Measurements from ENCODE around the gene KRTAP2-1.
"Not testable (repeated sequence)": the region's sequence is repeated elsewhere in the genome, so short reads cannot be mapped to it uniquely, and the experiment has no call there.

KRTAP2-1 gene

DNA sequence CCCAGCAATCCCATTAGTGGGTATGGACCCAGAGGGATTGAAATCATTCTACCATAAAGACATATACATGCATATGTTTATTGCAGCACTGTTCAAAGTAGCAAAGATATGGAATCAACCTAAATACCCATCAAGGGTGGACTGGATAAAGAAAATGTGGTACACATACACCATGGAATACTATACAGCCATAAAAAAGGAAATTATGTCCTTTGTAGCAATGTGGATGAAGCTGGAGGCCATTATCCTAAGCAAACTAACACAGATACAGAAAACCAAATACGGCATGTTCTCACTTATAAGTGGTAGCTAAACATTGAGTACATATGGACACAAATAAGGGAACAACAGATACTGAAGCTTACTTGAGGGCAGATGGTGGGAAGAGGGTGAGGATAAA is 10.4 kb upstream of the KRTAP2-1 start:
- DNase-seq (ENCODE audit: low spot score), result no peak

DNA sequence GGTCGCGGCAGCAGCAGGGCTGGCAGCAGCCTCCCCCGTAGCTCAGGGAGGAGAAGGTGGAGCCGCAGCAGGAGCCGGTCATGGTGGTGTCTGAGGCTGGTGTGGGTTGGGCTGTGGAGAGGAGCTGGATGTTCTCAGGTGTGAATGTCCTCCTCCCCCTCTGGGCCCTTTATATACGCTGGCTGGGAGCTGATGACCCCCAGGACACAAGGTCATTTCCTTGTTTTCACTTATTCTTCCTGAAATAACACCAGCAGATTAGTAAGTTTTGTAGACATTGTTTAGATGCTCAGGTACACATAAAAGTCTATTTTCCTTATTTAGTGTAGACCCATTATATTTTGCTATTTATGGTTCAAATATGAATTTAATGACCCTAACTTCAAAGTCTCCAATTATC is 8.0 kb upstream of the KRTAP2-1 start, which contains the start of gene KRTAP2-2:
KRTAP2-2 (minus strand) TSS at position 101 of the 400 bp plus-strand sequence; CDS start at position 82, 19 bp downstream.
- not testable (repeated sequence) for DNase-seq (ENCODE audit: low spot score)

DNA sequence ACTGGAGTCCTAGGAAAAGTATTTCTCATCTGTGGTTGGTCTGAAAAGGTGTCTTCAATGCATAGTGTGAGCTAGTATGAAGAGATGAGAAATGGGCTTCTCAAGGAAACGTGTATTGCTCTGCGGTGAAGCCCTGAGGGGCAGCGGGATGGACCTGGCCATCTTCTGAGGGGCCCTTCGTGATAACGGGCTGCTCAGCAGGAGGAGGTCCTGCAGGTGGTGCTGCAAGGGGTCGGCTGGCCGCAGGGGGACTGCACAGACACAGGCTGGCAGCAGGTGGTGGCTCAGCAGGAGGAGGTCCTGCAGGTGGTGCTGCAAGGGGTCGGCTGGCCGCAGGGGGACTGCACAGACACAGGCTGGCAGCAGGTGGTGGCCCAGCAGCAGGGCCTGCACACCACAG is 7.4 kb upstream of the KRTAP2-1 start:
- DNase-seq (ENCODE audit: low spot score), result not testable (repeated sequence)

DNA sequence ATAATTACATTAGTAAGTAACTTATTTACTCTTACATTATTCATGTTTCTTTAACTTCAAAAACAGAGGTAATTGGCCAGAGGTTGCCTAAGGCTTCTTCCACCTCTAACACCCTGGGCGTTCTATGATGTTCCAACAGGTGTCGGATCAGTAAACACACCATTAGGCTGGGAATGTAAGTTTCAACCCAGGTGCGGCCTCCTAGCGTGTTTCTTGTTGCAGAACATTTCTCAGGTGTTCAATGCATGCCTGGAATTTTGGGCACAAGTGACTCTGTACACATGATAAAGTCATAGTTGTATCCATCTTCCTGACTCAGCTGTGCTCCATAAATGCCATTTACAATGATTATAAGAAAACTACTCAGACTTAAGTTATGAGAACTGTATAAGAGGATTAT is 6.9 kb upstream of the KRTAP2-1 start:
- DNase-seq (ENCODE audit: low spot score), result no peak

DNA sequence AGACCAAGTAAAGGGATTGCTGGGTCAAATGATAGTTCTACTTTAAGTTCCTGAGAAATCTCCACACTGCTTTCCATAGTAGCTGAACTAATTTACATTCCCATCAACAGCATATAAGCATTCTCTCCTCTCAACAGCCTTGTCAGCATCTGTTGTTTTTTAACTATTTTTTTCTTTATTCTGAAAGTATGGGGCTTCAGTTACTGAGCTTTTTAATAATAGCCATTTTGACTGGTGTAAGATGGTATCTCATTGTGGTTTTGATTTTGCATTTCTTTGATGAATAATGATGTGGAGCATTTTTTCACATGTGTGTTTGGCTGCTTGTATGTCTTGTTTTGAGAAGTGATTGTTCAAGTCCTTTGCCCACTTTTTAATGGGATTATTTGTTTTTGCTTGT is 5.5 kb upstream of the KRTAP2-1 start:
- no peak for DNase-seq (ENCODE audit: low spot score)

DNA sequence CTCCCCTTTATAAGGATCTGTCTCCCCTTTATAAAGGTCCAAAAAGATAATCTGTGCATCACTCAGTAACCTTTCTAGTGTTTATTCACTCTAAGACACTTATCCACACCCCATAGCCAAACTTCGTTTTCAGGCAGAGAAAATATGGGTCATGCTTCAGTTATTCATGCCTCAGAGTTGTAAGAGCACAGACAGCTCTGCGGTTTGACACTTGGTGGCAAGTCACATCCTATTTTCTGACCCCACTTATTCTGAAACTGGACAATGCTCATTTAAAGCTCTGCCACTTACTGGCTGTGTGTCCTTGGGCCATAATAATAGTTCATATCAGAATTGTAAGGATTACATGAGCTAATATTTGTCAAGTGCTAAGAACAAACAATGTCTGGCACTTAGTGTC is 2.0 kb upstream of the KRTAP2-1 start:
- DNase-seq (ENCODE audit: low spot score), result no peak

DNA sequence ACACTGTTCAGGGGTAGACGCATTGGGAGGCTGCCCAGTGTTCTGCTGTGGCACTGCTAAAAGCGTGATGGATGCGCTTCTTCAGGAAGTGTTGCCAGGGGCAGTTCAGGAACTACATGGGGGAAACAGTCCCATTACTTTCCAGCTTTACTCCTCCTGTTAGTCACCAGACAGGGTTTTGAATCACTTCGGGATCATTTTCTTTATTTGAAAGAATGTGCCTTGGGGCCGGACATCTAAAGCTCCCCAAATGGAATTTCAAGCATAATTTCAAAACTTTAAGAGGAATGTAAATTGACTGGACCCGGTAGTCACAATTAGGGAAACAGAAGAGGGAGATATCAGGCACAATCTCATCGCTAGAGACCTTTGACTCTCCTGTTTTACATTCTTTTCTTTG is 1.3 kb upstream of the KRTAP2-1 start:
- no peak for DNase-seq (ENCODE audit: low spot score)

DNA sequence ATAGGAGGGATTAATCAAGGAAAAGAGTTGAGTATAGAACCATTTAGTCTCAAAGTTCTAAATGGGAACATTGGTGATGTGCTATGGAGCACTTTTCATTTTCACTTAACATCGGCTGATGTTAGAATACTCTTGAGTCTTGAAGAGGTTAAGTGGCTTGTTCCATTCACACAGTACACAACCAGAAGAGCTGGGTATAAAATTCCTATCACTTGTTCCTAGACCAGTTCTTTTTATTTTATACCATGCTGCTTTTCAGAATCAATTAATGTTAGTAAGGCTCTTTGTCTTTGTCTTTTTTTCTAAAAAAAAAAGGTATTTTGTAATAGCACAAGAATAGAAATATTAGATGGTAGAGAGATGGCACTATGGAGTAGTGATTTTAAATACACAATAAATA is 4.2 kb downstream of the KRTAP2-1 start:
- no peak for DNase-seq (ENCODE audit: low spot score)

DNA sequence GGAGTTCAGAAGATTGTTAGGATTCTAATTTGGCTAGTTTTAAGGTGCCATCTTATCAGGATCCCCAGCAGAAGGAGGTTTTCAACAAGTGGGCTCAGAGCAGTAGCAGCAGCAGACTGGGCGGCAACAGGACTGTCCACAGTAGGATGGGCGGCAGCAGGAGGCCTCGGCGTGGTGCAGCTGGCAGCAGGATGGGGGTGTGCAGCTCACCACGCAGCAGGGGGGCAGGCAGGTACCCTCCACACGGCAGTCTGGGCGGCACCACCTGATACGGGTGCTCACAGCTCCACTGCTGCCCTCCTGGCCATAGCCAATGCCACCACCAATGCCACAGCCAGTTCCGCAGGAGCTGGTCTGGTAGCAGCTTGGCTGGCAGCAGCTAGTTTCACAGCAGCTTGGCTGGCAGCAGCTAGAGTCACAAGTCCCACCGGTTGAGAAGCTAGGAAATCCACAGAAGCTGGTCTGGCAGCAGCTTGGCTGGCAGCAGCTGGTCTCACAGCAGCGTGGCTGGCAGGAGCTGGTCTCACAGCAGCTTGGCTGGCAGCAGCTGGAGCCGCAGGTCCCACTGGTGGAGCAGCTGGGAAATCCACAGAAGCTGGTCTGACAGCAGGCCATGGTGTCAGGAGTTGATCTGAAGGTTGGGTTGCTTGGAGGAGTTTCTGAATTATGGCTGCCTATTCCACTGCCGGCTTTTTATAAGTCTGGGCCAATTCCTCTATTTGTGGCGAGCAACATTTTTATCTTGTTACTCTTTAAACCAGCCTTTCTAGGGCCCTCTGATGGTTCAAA is 6.1 kb downstream of the KRTAP2-1 start, which contains the start of gene KRTAP1-1:
KRTAP1-1 (minus strand) TSS at position 668 of the 789 bp plus-strand sequence; CDS start at position 615, 53 bp downstream.
- DNase-seq (ENCODE audit: low spot score), result not testable (repeated sequence)

DNA sequence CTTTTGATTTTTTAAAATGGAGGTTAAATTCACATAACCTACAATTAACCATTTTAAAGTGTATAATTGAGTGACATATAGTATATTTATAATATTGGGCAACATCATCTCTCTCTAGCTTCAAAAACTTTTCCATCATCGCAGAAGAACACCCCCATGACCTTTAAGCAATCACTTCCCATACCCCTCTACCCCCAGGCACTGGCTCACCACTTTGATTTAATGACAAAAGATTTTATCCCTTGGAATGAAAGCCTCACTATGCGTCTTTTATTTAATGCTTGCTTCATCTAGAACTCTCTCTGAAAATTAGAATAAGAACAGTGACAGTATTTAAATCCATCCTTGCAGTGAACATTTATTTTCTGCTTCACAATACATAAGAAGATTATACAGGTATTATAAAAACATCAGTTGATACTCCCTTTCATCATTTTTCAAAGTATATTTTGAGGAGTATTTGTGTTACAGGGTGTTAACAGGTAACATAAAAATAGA is 9.2 kb downstream of the KRTAP2-1 start:
- DNase-seq (ENCODE audit: low spot score), result no peak

DNA sequence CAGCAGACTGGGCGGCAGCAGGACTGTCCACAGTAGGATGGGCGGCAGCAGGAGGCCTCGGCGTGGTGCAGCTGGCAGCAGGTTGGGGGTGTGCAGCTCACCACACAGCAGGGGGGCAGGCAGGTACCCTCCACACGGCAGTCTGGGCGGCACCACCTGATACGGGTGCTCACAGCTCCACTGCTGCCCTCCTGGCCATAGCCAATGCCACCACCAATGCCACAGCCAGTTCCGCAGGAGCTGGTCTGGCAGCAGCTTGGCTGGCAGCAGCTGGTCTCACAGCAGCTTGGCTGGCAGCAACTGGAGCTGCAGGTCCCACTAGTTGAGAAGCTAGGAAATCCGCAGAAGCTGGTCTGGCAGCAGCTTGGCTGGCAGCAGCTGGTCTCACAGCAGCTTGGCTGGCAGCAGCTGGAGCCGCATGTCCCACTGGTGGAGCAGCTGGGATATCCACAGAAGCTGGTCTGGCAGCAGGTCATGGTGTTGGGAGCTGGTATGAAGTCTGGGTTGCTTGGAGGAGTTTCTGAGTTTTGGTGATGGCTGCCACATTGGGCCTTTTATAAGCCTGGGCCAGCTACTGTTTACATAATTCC is 12.7 kb downstream of the KRTAP2-1 start, which contains the start of gene KRTAP1-3:
KRTAP1-3 (minus strand) TSS at position 529 of the 590 bp plus-strand sequence; CDS start at position 476, 53 bp downstream.
- DNase-seq (ENCODE audit: low spot score), result not testable (repeated sequence)

DNA sequence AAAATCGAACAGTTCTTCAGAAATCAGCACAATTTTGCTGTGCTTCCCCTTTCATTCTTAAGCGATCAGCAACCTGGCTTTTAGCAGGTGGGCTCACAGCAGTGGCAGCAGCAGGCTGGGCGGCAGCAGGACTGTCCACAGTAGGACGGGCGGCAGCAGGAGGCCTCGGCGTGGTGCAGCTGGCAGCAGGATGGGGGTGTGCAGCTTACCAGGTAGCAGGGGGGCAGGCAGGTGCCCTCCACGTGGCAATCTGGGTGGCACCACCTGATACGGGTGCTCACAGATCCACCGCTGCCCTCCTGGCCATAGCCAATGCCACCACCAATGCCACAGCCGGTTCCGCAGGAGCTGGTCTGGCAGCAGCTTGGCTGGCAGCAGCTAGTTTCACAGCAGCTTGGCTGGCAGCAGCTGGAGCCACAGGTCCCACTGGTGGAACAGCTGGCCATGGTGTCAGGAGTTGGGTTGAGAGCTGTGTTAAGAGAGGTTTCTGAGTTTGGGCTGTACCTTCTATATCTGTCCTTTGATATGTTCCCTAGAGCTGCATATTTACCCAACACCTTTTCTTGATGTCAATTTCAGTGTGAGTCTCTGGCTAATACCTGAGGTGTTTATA is 17.4 kb downstream of the KRTAP2-1 start, which contains the start of gene KRTAP1-4:
KRTAP1-4 (minus strand) TSS at position 563 of the 613 bp plus-strand sequence; CDS start at position 446, 117 bp downstream.
- DNase-seq (ENCODE audit: low spot score), result no peak

DNA sequence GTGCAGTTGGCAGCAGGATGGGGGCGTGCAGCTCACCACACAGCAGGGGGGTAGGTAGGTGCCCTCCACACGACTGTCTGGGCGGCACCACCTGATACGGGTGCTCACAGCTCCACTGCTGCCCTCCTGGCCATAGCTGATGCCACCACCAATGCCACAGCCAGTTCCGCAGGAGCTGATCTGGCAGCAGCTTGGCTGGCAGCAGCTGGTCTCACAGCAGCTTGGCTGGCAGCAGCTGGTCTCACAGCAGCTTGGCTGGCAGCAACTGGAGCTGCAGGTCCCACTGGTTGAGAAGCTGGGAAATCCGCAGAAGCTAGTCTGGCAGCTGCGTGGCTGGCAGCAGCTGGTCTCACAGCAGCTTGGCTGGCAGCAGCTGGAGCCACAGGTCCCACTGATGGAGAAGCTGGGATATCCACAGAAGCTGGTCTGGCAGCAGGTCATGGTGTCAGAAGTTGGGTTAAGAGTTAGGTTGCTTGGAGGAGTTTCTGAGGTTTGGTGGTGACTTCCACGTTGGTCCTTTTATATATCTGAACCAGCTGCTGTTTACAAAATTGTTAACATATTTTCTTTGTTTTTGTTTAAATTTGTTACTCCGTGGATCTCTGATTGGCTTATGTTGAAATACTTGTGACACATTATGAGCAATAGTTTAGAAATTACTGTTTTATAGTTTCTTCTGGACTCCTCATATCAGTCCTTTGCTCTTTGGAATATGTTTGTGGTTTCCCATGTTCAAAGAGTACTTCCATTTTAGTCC is 20.2 kb downstream of the KRTAP2-1 start, which contains the start of gene KRTAP1-5:
KRTAP1-5 (minus strand) TSS at position 494 of the 757 bp plus-strand sequence; CDS start at position 441, 53 bp downstream.
- no peak for DNase-seq (ENCODE audit: low spot score)

DNA sequence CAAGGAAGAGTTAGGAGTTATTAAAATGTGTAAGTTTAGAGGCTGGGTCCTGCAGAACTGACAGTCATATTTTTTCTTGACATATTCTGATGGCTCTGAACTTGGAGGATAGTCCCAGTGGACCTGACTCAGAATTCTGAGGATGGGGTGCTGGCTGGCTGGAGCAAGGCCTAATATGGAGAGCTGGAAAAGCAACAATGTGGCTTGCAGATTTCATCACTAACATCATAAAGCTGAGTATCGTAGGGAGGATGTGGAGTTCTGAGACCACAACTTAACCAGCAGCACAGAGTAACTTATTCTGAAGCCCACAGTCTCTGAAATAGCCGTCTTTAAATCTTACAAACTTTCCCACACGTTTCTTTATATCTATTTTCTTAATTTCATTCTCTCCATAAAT is 22.4 kb downstream of the KRTAP2-1 start:
- DNase-seq (ENCODE audit: low spot score), result no peak

DNA sequence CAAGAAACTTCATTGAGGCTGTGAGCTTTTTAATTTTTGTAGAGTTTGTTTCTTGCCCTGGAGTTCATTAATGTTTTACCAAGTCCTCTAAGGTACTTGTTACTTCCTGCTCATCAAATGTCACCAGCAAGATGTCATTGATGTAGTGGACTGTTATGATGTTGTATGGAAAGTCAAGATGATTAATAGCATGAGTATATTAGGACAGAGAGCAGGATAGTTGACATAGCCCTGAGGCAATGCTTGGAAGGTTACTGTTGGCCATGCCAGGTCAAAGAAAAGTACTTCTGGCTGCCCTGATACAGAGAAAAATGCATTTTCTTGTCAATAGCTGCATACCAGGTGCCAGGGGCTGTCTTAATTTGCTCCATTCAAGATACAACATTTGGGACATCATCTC is 26.8 kb downstream of the KRTAP2-1 start:
- DNase-seq (ENCODE audit: low spot score), result no peak

DNA sequence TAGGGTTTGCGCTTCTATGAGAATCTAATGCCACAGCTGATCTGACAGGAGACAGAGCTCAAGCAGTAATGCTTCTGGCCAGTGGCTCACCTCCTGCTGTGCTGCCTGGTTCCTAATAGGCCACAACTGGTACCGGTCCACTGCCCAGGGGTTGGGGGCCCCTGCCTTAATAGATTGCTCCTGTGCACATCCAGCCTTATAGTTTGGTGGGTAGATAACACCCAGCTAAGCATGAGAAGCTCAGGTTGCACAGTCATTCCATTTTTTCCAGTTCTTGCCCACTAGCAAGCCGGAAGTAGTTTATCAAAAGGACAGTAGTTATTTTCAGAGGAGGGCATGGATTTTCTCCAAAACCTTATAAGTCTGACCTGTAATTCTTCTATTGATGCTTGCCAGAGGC is 27.7 kb downstream of the KRTAP2-1 start:
- no peak for DNase-seq (ENCODE audit: low spot score)

DNA sequence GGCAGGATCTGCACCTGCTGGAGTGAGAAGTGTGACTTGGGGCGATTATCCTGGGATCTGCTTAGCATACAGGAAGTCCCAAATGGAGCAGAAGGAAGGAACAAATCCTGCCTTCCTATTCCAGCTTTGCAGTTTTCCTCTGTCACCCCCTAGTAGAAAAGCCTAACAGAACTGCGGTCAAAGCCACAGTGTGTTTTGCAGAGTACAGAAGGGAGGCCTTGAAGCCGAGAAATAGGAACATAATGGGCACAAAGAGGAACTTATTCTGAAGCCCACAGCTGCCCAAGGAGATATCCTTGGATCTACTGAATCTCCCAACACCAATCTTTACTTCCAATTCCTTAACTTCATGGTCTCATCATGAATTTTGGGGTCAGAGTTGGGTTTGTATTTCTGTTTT is 28.6 kb downstream of the KRTAP2-1 start:
- no peak for DNase-seq (ENCODE audit: low spot score)

DNA sequence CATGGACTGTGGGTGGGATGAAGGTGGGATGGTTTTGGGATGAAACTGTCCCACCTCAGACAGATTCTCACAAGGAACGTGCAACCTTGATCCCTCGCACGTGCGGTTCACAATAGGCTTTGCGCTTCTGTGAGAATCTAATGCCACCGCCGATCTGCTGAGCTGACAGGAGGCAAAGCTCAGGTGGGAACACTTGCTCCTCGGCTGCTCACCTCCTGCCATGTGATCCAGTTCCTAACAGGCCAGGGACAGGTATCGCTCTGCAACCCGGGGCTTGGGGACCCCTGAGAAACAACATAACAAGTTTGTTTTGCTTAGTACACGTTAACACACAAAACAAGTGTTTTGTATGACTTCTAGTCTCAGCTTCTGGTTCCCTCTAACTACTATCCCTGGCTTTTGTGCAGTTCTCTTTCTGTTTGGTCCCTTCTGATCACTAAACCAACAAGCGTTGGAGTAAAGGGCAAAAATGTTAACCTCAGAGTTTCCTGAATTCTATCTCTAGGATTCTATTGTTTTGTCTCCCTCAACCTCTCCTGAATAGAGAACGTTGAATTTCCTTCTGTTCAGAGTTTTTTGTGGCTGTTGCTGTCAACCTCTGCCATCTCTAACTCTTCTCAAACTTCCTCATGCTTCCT is 30.4 kb downstream of the KRTAP2-1 start:
- no peak for DNase-seq (ENCODE audit: low spot score)

DNA sequence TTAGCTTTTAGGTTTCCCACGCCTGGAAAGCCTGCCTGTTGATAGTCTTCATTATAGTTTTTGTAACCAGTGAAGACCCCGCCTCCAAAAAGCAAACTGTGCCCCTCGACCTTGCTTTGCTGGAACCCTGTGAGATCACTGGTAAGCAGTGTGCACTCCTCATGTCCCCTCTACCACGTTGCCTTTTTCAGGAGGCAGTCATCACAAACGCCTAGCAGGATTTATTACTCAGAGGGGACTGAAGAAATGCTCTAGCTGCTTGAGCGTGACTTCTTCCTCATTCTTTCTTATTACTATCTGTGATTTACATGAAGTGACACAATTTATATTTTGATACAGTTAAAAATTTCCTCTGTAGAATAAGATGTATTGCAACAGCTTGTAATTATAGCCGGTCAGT is 31.7 kb downstream of the KRTAP2-1 start:
- DNase-seq (ENCODE audit: low spot score), result no peak

DNA sequence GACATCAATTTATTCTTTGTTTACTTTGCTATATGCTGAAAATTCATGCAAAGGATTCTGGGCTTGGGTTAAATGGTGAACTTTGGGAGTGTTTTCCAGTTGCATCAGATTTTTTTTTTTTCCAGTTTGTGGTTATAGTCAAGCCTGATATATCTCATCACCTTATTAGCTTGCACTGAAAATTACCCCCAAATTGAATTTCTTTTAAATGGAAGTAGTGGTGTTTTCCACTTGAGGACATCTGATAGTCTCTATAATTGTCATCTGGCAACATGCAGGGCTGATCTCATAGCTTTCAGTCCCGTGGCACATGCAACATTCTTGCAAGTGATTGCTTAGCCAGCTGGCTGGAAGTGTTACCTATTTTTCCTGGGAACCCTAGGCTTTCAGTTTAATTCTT is 33.5 kb downstream of the KRTAP2-1 start:
- no peak for DNase-seq (ENCODE audit: low spot score)

DNA sequence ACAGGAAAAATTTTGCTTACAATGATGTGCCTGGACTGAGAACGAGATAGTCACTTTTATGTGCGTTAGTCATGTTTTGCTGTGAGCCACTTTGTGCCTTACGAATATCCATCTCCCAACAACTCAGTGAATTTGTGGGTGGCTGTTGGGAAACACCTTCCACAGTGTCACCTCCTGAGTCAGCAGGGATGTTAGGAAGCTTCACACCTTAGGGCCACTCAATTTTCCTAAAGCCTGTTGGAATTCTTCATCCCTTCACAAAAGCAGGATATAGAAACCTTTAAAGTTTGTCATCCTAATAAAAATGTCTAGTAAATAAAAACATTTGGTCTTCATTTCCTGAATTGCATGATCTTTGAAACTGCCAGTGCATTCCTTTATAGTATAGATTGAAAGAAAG is 33.9 kb downstream of the KRTAP2-1 start:
- DNase-seq (ENCODE audit: low spot score), result no peak

Data from activated CD4-positive, alpha-beta T cell treated with anti-CD3 and anti-CD28 coated beads, Interleukin-2, Interleukin-4, amounts not matched to agents 100 ng/mL and 50 ng/mL, durations not matched to agents 16 hours and 8 hours (primary cell).